NT2/D1 (cell line): Measurements from ENCODE around the gene SCN9A.

Experiments
- YY1 ChIP-seq: IDR thresholded peaks from 2 replicates; pipeline ENCODE4 v1.6.1; 2011; ENCODE audit not compliant: insufficient read length, insufficient read depth
- ZNF274 ChIP-seq: IDR thresholded peaks from 2 replicates; pipeline ENCODE4 v1.6.1; 2011; ENCODE audit warnings: mild to moderate bottlenecking, low read depth, low read length

GRCh38 chr2:166257859-166258258, 117.9 kb downstream of the SCN9A start:
- TF ChIP-seq ZNF274: no peak
- no peak for TF ChIP-seq YY1
